Urinary bladder (tissue), 4 donors: ENCODE measurements around the gene AGAP1. TPM values are rescaled to one million over a fixed set of nuclear protein-coding genes. Genes with fewer than 3 reads are reported as not detected.

Experiments used
- DNase-seq: peaks from one replicate; pipeline ENCODE4 v3.0.0-alpha.2; 2015; ENCODE audit errors: extremely low spot score
- H3K27ac ChIP-seq: one replicate; pipeline ENCODE4 v1.5.1; 2013; ENCODE audit warnings: low read depth, mild to moderate bottlenecking, moderate library complexity
- H3K36me3 ChIP-seq: one replicate; pipeline ENCODE4 v1.6.1; 2013; ENCODE audit warnings: mild to moderate bottlenecking, moderate library complexity; ENCODE audit not compliant: insufficient read depth
- H3K4me1 ChIP-seq: one replicate; pipeline ENCODE4 v1.6.1; 2013; ENCODE audit warnings: mild to moderate bottlenecking, moderate library complexity; ENCODE audit not compliant: insufficient read depth
- H3K4me3 ChIP-seq: one replicate; pipeline ENCODE4 v1.5.1; 2013; ENCODE audit warnings: low read depth, low read length
- WGBS: extraction: QIAGEN DNeasy Blood & Tissue Kit; methylation state at CpG from one replicate; pipeline ENCODE4 v1.1.7; 2013; 5-methylcytosine and 5-hydroxymethylcytosine counted together
- polyA plus RNA-seq: library from polyadenylated mRNA; stranded (reverse); fragments of 200-250 nt; gene quantifications from one replicate; pipeline ENCODE4 v1.2.3, GENCODE V29; 2013
- total RNA-seq: library from RNA; depleted of rRNA; stranded (reverse); fragments of >200 nt; gene quantifications from one replicate; pipeline ENCODE4 v1.2.3, GENCODE V29; 2014
- donor health status: healthy with polysubstance abuse.
- donor health status: healthy.

Gene AGAP1
- total and polyA plus RNA-seq, 2 donors = 12.8 to 24.7 TPM

DNA sequence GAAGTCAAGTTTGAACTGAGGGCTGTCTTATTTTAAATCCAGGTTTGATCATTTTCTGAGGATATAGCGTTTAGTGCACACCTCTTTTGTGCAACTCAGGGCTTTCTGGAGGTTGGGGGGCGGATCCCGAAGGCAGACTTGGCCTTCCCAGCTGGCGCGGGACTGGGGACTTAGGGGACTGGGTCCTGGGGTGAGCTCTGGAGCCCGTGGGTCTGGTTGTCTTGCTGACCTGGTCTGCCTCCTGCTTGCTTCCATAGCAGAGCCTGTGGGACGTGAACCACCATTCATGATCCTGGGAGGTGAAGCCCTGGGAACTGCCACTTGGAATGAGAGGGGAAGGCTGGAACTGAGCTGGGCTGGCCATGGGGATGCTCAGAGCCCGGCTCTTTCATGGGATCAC, 63.1 kb downstream of the AGAP1 start:
- H3K36me3 ChIP-seq = no peaks in the 10 kb centered on the region
- 96% methylated on average over 8 of the region's 8 CpGs for WGBS
- no peak overlapping the region for H3K27ac ChIP-seq
- H3K4me1 ChIP-seq = no peaks in the 10 kb centered on the region
- DNase-seq = no peak
- no peak overlapping the region for H3K4me3 ChIP-seq

DNA sequence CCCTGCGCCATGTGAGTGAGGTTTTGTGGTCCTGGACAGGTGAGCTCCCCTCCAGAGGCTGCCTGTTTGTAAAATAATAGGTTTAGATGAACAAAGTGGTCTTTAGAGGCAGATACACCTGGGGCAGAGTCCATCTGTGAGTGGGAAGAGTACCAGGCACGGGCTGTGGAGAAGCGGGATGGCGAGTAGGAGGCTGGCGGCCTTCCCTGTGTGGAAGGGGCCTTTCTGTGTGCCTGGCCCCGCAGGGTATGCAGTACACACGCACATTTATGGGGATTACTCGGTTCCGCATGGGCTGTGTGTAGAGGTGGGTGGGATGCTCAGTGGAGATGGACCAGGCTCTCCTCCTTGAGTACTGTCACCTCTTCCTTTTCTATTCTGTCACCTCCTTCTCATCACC, 64.1 kb downstream of the AGAP1 start:
- WGBS = 94% methylated on average over 9 of the region's 9 CpGs
- Histone ChIP-seq H3K36me3 (no peaks in the 10 kb centered on the region), H3K27ac (no peak overlapping the region), H3K4me1 (no peaks in the 10 kb centered on the region), H3K4me3 (no peak overlapping the region)
- DNase-seq = no peak

DNA sequence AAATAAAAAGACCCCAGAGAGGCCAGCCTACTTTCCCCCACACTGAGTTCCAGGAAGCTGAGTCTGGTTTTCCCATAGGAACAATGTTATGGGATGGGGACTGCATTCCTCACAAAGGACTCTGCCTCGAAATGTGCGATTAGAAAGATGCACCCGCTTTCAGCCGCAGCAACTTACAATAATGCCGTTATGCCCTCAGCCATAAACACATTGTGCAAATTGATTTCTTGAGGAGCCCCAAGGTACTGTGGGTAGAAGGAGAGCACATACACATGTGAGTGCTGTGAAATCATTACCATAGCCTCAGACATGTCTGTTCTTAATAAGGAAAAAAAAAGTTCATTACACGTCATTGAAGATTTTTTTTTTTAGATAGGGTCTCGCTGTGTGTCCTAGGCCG, 64.7 kb downstream of the AGAP1 start:
- H3K4me3 ChIP-seq = no peak overlapping the region
- no peaks in the 10 kb centered on the region for H3K4me1 ChIP-seq
- no peak for DNase-seq
- WGBS = 92% methylated on average over 8 of the region's 8 CpGs
- no peaks in the 10 kb centered on the region for H3K36me3 ChIP-seq
- H3K27ac ChIP-seq = no peak overlapping the region

DNA sequence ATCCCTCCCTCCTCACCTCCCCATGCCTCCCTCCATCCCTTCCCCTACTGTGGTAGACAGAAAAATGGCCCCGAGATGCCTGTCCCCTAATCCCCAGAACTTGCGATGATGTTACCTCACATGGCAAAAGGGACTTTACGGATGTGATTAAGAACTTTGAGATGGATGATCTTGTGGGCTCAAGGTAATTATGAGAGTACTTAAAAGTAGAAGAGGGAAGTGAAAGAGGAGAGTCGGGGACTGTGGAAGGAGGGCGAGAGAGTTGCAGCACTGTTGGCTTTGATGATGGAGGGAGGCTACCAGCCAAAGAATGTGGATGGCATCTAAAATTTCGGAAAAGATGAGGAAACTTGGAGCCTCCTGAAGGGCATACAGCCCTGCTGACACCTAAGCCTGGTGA, 66.5 kb downstream of the AGAP1 start:
- H3K4me1 ChIP-seq = no peaks in the 10 kb centered on the region
- no peak overlapping the region for H3K27ac ChIP-seq
- H3K36me3 ChIP-seq = no peaks in the 10 kb centered on the region
- WGBS = 94% methylated on average over 6 of the region's 6 CpGs
- no peak overlapping the region for H3K4me3 ChIP-seq
- no peak for DNase-seq

DNA sequence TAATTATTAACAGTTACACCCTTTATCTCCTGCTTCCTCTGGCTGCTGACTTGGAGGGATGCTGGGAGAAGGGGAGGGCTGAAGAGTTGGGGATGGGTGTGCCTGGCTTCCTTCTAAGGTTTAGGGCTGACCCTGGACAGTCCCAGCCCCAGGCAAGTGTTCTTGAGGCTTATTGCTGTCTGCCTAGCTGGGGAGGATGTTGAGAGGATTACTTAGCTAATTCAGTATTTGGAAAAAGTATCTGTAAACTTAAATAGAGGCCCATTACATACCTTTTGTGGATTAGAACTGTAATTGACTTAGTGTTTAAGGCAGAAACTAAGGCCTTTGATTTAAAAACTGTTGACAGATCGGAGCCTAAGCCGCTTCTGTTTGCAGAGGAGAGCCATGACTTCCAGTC, 67.6 kb downstream of the AGAP1 start:
- H3K4me1 ChIP-seq = no peaks in the 10 kb centered on the region
- no peaks in the 10 kb centered on the region for H3K36me3 ChIP-seq
- no peak overlapping the region for H3K4me3 ChIP-seq
- DNase-seq = no peak
- no peak overlapping the region for H3K27ac ChIP-seq
- WGBS = 90% methylated on average over 2 of the region's 2 CpGs

DNA sequence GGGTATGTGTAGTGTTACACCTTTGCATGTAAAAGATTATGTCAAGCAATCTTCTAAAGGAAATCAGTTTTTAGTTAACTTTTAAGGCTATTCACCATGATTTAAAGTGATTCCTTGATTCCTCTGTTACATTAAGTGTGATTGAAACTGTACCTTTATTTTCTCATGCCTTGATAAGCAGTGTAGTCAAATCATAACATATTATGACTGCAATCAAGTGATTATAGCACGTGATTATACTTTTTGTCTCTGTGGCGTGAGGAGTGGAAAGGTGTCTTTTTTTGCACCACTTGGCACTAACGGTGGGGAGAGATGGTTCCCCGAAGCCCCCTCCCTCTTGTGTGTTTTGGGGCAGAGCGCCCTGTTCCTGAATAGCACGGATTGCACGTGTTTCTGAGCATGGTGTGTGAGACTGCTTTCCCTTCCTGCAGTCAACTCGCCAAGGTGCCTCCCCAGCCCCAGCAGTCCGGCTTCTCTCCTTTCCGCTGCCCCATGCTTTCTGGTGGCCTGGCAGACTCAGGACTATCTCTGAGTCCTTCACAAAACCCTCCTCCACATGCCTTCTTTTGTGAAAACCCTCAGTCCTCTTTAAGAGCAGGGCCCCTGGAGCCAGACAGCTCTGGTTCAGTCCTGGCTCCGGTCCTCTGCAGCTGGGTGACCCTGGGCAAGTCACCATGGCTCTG, 68.4 kb downstream of the AGAP1 start:
- no peak overlapping the region for H3K27ac ChIP-seq
- no peak for DNase-seq
- 86% methylated on average over 11 of the region's 11 CpGs for WGBS

DNA sequence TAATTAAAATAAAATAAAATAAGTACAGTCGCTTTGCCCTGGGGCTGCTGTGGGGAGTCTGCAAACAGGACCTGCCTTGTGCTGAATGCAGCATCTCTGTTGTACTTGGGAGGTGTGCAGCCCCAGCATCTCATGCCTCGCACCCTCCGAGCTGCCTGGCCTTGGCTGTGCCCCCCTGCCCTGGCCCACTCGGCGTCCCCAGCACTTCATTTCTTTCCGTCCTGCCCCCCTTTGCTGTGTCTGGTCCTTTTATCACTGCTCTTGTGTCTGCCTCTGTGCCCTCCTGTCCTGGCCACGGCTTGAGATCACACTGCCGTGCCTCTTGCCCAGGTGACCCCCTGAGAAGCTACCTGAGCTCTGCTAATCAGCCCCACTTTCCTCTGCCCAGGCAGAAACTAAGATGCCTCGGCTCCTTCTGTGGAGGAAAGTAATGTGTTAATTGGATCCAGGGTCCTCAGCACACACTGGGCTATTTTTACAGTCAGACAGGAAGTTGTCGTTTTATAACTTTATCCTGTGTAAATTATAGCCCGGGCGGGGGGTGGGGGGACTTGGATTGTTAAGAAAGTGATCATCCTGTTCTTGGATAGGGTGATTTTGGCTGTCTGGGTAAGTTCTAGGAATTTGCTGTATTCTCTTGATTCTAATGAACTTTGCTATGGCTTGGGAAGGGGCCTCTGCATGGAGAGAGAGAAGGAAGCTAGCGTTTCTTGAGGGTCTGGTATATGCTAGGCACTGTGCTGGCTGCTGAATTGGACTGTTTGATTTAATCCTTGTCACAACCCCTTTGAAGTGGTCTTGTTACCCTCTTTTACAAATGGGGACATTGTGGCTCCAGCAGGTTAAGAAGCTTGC, 69.4 kb downstream of the AGAP1 start:
- no peak overlapping the region for H3K4me3 ChIP-seq
- H3K4me1 ChIP-seq = no peaks in the 10 kb centered on the region
- H3K36me3 ChIP-seq = no peaks in the 10 kb centered on the region
- no peak for DNase-seq
- H3K27ac ChIP-seq = no peak overlapping the region
- WGBS = 62% methylated on average over 13 of the region's 13 CpGs

More for the DNA sequence above, 68.4 kb downstream of the AGAP1 start:
- Histone ChIP-seq H3K4me1 (no peaks in the 10 kb centered on the region), H3K4me3 (no peak overlapping the region), H3K36me3 (no peaks in the 10 kb centered on the region)

DNA sequence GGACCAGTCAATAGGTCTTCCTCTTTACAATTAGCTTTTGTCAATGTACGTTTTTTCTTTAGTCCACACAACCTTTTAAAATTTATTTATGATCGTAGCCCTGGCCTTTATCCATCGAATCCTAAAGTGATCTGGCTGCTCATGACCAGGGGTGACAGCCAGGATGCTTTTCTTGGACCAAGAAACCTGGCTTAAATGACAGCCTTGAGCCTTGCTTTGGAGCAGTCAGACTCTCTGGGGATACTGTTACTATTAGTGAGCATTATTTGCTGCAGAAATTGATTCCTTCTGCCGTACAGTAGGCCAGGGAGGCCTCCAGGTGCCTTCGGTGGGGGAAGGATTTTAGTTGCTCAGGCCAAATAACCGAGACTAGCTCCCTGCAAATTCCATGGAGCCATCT, 70.2 kb downstream of the AGAP1 start:
- no peak overlapping the region for H3K4me3 ChIP-seq
- H3K4me1 ChIP-seq = no peaks in the 10 kb centered on the region
- 79% methylated on average over 6 of the region's 6 CpGs for WGBS
- no peak overlapping the region for H3K27ac ChIP-seq
- no peak for DNase-seq
- no peaks in the 10 kb centered on the region for H3K36me3 ChIP-seq

DNA sequence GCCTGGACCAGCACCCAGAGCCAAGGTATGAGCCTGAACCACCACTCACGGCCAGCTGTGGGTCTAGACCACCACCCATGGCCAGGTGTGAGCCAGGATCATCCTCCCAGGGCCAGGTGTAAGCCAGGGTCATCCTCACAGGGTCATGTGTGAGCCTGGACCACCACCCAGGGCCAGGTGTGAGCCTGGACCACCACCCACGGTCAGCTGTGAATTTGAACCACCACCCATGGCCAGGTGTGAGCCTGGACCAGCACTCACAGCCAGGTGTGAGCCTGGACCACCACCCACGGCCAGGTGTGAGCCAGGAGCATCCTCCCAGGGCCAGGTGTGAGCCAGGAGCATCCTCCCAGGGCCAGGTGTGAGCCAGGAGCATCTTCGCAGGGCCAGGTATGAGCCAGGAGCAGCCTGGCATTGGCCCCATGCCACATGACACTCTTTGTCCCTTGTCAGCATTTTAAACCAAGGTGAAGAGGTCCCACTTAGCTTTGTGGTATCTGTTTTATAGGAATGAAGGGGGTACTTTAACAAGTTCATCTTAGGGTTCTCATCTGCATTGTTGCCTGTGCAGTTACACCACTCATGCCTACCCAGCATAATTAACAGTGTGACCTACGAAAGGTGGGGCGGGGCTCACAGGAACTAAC, 71.2 kb downstream of the AGAP1 start:
- H3K27ac ChIP-seq = no peak overlapping the region
- H3K4me1 ChIP-seq = peaks cover under 1% of the 10 kb centered on the region
- H3K4me3 ChIP-seq = no peak overlapping the region
- no peak for DNase-seq
- 96% methylated on average over 6 of the region's 6 CpGs for WGBS
- no peaks in the 10 kb centered on the region for H3K36me3 ChIP-seq

DNA sequence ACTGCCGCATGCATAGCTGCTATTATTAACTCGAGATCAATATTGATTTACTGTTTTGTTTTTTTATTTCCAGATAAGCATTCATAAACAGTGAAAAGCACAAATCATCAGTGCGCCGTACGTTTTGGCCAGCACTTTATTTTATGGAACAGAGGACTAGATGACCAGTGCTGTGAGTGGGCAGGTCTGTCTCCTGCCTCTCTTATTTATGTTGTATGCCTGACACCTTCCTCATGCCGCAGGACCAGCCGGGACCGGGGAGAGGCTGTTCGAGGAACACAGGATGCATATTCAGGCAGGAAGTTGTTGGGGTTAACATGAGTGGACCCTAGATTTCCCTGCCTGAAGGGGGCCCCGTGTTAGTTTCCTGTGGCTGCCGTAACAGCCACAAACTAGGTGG, 72.6 kb downstream of the AGAP1 start:
- H3K27ac ChIP-seq = no peak overlapping the region
- DNase-seq = no peak
- no peak overlapping the region for H3K4me3 ChIP-seq
- peaks cover 2% of the 10 kb centered on the region for H3K4me1 ChIP-seq
- H3K36me3 ChIP-seq = no peaks in the 10 kb centered on the region
- WGBS = 77% methylated on average over 11 of the region's 11 CpGs

DNA sequence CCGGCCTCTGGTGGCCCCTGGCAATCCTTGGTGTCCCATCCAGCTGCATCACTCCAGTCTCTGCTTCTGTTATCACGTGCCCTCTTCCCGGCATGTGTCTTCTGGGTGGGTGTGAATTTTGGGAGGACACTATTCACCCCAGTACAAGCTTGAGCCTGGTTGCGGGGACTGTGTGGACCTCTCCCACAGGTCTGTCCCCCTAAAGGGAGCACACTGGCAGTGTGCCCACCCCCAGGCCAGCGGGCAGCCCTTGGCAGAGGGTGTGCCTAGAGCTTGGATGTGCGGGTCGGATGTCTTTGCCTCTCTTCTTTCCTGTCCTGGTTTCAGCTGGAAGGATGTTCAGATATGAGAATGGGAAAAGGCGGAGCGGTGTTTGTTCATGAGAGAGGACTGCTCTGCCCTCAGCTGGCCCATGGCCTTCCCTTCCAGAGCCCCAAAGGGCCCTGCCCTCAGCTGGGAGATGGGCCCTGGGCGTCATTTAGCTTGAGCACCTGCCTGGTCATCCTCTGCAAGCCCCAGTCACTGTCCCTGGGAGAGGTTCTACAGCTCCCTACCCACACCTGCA, 73.2 kb downstream of the AGAP1 start:
- Histone ChIP-seq H3K36me3 (no peaks in the 10 kb centered on the region), H3K27ac (no peak overlapping the region), H3K4me3 (no peak overlapping the region), H3K4me1 (peaks cover 2% of the 10 kb centered on the region)
- WGBS = 92% methylated on average over 10 of the region's 10 CpGs
- DNase-seq = no peak

DNA sequence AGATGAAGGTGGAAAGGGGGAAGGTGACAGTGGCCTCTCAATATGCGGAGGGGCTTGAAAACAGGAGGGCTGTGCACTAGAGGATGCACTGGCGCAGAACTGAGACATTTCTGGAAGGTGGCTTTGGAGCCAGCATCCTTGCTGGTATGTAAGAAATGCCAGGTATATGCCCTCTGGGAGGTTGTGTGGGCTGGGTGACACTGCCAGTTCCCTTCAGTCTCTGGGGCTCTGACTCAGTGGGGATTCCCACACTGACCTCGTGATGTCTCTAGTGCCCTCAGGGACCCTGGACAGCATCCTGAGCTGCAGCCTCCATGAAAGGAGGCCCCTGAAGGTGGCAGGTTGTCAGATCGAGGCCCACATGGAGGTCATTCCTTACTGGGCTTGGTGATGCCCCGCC, 74.0 kb downstream of the AGAP1 start:
- Histone ChIP-seq H3K36me3 (no peaks in the 10 kb centered on the region), H3K4me3 (no peak overlapping the region), H3K4me1 (peaks cover 2% of the 10 kb centered on the region), H3K27ac (no peak overlapping the region)
- WGBS = 97% methylated on average over 5 of the region's 5 CpGs
- DNase-seq = no peak

DNA sequence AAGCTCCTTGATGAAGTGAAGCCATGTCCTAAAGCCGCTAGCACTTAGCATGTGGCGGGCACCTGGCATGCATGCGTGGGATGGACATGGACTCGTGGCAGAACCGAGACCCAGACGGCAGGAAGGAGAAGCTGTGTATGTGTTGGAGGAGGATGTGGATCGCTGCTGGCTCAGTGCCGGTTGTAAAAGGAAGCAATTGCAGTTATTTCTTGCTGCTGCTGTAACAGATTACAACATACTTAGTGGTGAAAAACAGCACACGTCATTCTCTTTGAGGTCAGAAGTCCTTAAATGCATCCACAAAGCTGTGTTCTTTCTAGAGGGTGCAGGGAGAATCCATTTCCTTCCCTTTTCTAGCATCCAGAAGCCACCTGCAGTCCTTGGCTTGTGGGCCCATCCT, 74.6 kb downstream of the AGAP1 start:
- WGBS = 85% methylated on average over 9 of the region's 9 CpGs
- DNase-seq = no peak
- Histone ChIP-seq H3K36me3 (no peaks in the 10 kb centered on the region), H3K27ac (no peak overlapping the region), H3K4me3 (no peak overlapping the region), H3K4me1 (peaks cover 2% of the 10 kb centered on the region)

DNA sequence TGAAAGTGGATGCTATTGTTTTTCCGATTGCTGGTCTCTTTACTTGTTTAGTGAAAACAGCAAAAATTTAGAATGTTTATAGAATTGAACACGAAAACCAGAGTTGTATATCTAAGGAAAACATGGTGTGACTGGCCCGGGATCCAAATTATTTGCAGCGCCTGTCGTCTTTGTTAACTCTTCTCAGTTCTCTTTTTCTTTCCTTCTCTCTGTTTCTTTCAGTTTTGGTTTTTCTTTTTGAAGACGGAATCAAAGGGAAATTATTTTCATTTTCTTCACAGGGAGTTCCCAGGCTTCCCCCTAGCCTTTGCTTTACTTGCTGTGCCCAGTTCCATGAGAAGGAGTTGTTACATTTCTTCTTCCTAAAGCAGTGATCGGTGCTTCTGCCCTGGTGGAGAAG, 76.0 kb downstream of the AGAP1 start:
- no peak overlapping the region for H3K27ac ChIP-seq
- WGBS = 56% methylated on average over 7 of the region's 7 CpGs

More for the DNA sequence above, 76.0 kb downstream of the AGAP1 start:
- no peak overlapping the region for H3K4me3 ChIP-seq
- H3K4me1 ChIP-seq = peaks cover 2% of the 10 kb centered on the region
- no peaks in the 10 kb centered on the region for H3K36me3 ChIP-seq
- DNase-seq = no peak
